OCI-LY7 (cell line): ENCODE results near the gene PMVK.

Experiments used
- CTCF ChIP-seq: fragments of 200-600 bp; sonication (generic); conservative IDR thresholded peaks from 2 replicates; pipeline ENCODE4 v1.5.1; 2014; ENCODE audit warnings: mild to moderate bottlenecking, antibody characterized with exemption, low read length, moderate library complexity, mixed read lengths
- EZH2phosphoT487 ChIP-seq: fragments of 200-600 bp; sonication (generic); IDR thresholded peaks from 2 replicates; pipeline ENCODE4 v1.6.1; 2018; ENCODE audit warnings: low read depth, borderline replicate concordance, mild to moderate bottlenecking, mixed run types, antibody characterized with exemption, low read length, moderate library complexity, mixed read lengths

GRCh38 chr1:154940213-154940560, 3.7 kb upstream of the PMVK start:
- TF ChIP-seq CTCF, result no peak
- no peak for TF ChIP-seq EZH2phosphoT487
